Effector CD8-positive, alpha-beta T cell (primary cell): ENCODE measurements around the gene PABPC1L.
"Not testable (repeated sequence)": the region's sequence is repeated elsewhere in the genome, so short reads cannot be mapped to it uniquely, and the experiment has no call there.

ENCODE experiments used
- DNase-seq: peaks from one replicate; lab custom pipeline; 2025; lab: John Stamatoyannopoulos, UW
- total RNA-seq, 4 experiments: gene quantifications; one replicate each; lab custom pipeline; 2026; lab: John Stamatoyannopoulos, UW

Gene PABPC1L
- 17.8 to 21.8 (median 20.4) reads per million in 4 experiments for total RNA-seq

GRCh38 chr20:44909872-44910689 is at the start of gene PABPC1L:
Gene PABPC1L (plus strand): TSS chr20:44910060. CDS start chr20:44910144, 84 bp downstream.
- peak; percentile 76 for DNase-seq

- no peak for DNase-seq
Observed at GRCh38 chr20:44861531-44862006, 48.3 kb upstream of the PABPC1L start.

GRCh38 chr20:44862286-44862685 is 47.6 kb upstream of the PABPC1L start:
- DNase-seq: no peak

- not testable (repeated sequence) for DNase-seq
Observed at GRCh38 chr20:44863365-44864084, 46.3 kb upstream of the PABPC1L start.

GRCh38 chr20:44864493-44864892 is 45.4 kb upstream of the PABPC1L start:
- DNase-seq: not testable (repeated sequence)

- no peak for DNase-seq
Observed at GRCh38 chr20:44866703-44867335, 43.0 kb upstream of the PABPC1L start.

GRCh38 chr20:44869471-44869870 is 40.4 kb upstream of the PABPC1L start:
- no peak for DNase-seq

- not testable (repeated sequence) for DNase-seq
Observed at GRCh38 chr20:44882360-44882759, 27.5 kb upstream of the PABPC1L start.

GRCh38 chr20:44883214-44883902 is 26.5 kb upstream of the PABPC1L start:
- DNase-seq: no peak

GRCh38 chr20:44884907-44885391 is 24.9 kb upstream of the PABPC1L start:
- no peak for DNase-seq

GRCh38 chr20:44885392-44886265 is 24.2 kb upstream of the PABPC1L start, which contains the start of gene YWHAB:
Gene YWHAB (plus strand): TSS chr20:44885705. CDS start chr20:44901534, 15,829 bp downstream.
- DNase-seq: peak; percentile 94

- no peak for DNase-seq
Observed at GRCh38 chr20:44886266-44886651, 23.6 kb upstream of the PABPC1L start.

- DNase-seq: no peak
Observed at GRCh38 chr20:44886828-44887227, 23.0 kb upstream of the PABPC1L start.

GRCh38 chr20:44887466-44887865 is 22.4 kb upstream of the PABPC1L start:
- DNase-seq: no peak

- DNase-seq: no peak
Observed at GRCh38 chr20:44888226-44889103, 21.4 kb upstream of the PABPC1L start.

- no peak for DNase-seq
Observed at GRCh38 chr20:44891826-44892225, 18.0 kb upstream of the PABPC1L start.

- no peak for DNase-seq
Observed at GRCh38 chr20:44894959-44895358, 14.9 kb upstream of the PABPC1L start.

- no peak for DNase-seq
Observed at GRCh38 chr20:44896583-44896982, 13.3 kb upstream of the PABPC1L start.

- no peak for DNase-seq
Observed at GRCh38 chr20:44897133-44897532, 12.7 kb upstream of the PABPC1L start.
